Neural progenitor cell (in vitro differentiated cells): Measurements from ENCODE around the gene HHATL. TPM values are rescaled to one million over a fixed set of nuclear protein-coding genes. Genes with fewer than 3 reads are reported as not detected.

Experiments
- DNase-seq: peaks from one replicate; pipeline ENCODE4 v3.0.0-alpha.2; 2016; ENCODE audit warnings: low spot score
- H2AFZ ChIP-seq: fragments of 200-600 bp; sonication (generic); replicated peaks from 2 replicates; pipeline ENCODE4 v1.6.1; 2016; ENCODE audit warnings: antibody characterized with exemption
- H3F3A ChIP-seq: fragments of 200-600 bp; sonication (generic); 2 replicates; pipeline ENCODE4 v1.6.1; 2016; ENCODE audit warnings: antibody characterized with exemption, low read depth
- H3K27ac ChIP-seq: fragments of 200-600 bp; sonication (generic); 2 replicates; pipeline ENCODE4 v1.5.1; 2016; ENCODE audit warnings: mild to moderate bottlenecking
- H3K27me3 ChIP-seq: fragments of 200-600 bp; sonication (generic); 2 replicates; pipeline ENCODE4 v1.6.1; 2016; ENCODE audit warnings: mild to moderate bottlenecking, moderate library complexity
- H3K36me3 ChIP-seq: fragments of 200-600 bp; sonication (generic); 2 replicates; pipeline ENCODE4 v1.5.1; 2016
- H3K4me1 ChIP-seq: fragments of 200-600 bp; sonication (generic); 2 replicates; pipeline ENCODE4 v1.6.1; 2016; ENCODE audit warnings: mixed run types
- H3K4me2 ChIP-seq: fragments of 200-600 bp; sonication (generic); 2 replicates; pipeline ENCODE4 v1.6.1; 2016
- H3K4me3 ChIP-seq: fragments of 200-600 bp; sonication (generic); 2 replicates; pipeline ENCODE4 v1.5.1; 2016
- H3K79me2 ChIP-seq: fragments of 200-600 bp; sonication (generic); 2 replicates; pipeline ENCODE4 v1.6.1; 2016; ENCODE audit warnings: low read depth
- H3K9ac ChIP-seq: fragments of 200-600 bp; sonication (generic); 2 replicates; pipeline ENCODE4 v1.6.1; 2016
- H3K9me3 ChIP-seq: fragments of 200-600 bp; sonication (generic); 2 replicates; pipeline ENCODE4 v1.5.1; 2016; ENCODE audit warnings: low read depth
- H4K20me1 ChIP-seq: fragments of 200-600 bp; sonication (generic); 2 replicates; pipeline ENCODE4 v1.6.1; 2016; ENCODE audit warnings: low read depth
- H3K27ac Mint-ChIP-seq: 3 replicates; pipeline ENCODE4 v1.8.0; 2021; ENCODE audit warnings: mixed read lengths
- H3K27me3 Mint-ChIP-seq: 2 replicates; pipeline ENCODE4 v1.8.0; 2022; ENCODE audit warnings: low read depth, mild to moderate bottlenecking, inconsistent platforms, moderate library complexity, mixed read lengths; ENCODE audit not compliant: insufficient read depth
- H3K36me3 Mint-ChIP-seq: 3 replicates; pipeline ENCODE4 v1.8.0; 2021; ENCODE audit warnings: mixed read lengths
- H3K4me1 Mint-ChIP-seq: 3 replicates; pipeline ENCODE4 v1.8.0; 2021; ENCODE audit warnings: mixed read lengths
- H3K4me3 Mint-ChIP-seq: 3 replicates; pipeline ENCODE4 v1.8.0; 2021; ENCODE audit warnings: mild to moderate bottlenecking, moderate library complexity, mixed read lengths
- H3K9me3 Mint-ChIP-seq: 3 replicates; pipeline ENCODE4 v1.8.0; 2020; ENCODE audit warnings: mixed read lengths
- EZH2 ChIP-seq: fragments of 200-600 bp; sonication (generic); IDR thresholded peaks from 2 replicates; pipeline ENCODE4 v1.6.1; 2017; ENCODE audit warnings: antibody characterized with exemption, mild to moderate bottlenecking, moderate library complexity
- EZH2phosphoT487 ChIP-seq: fragments of 200-600 bp; sonication (generic); IDR thresholded peaks from 2 replicates; pipeline ENCODE4 v1.6.1; 2017; ENCODE audit warnings: antibody characterized with exemption
- total RNA-seq: library from RNA; depleted of rRNA; stranded (reverse); fragments of >200 nt; gene quantifications from 2 replicates; pipeline ENCODE4 v1.2.3, GENCODE V29; 2015; ENCODE audit warnings: low replicate concordance
- TF ChIP-seq, protein P1 (sequence below): fragments of 200-600 bp; sonication (generic); IDR thresholded peaks from 2 replicates; pipeline ENCODE4 v1.5.1; 2017; ENCODE audit warnings: antibody characterized with exemption, mild to moderate bottlenecking

Gene HHATL
- total RNA-seq, 1 donor from 2014 or later, result not detected

DNA sequence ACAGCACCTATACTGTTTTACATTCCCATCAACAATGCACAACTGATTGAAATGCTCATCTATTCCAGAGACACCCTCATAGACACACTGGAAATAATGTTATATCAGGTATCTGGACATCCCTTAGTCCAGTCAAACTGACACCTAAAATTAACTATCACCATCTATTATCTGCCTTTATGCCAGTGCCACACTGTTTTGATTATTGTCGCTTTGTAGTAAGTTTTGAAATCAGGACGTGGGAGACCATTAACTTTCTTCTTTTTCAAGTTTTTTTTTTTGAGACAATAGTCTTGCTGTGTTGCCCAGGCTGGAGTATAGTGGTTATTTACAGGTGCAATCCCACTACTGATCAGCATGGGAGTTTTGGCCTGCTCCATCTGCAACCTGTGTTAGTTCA is 26.7 kb downstream of the HHATL start:
- Mint-ChIP-seq H3K27ac (no peak overlapping the region), H3K36me3 (no peaks in the 10 kb centered on the region), H3K9me3 (peaks cover 23% of the 10 kb centered on the region), H3K4me1 (no peaks in the 10 kb centered on the region), H3K27me3 (peaks cover 7% of the 10 kb centered on the region), H3K4me3 (no peak overlapping the region)
- H3K4me2 ChIP-seq, result no peak overlapping the region
- H3K27ac ChIP-seq, result no peak overlapping the region
- no peak overlapping the region for H2AFZ ChIP-seq
- H3K4me3 ChIP-seq, result no peak overlapping the region
- H3F3A ChIP-seq, result no peaks in the 10 kb centered on the region
- no peak overlapping the region for H3K9ac ChIP-seq
- no peaks in the 10 kb centered on the region for H3K4me1 ChIP-seq
- H3K36me3 ChIP-seq, result no peaks in the 10 kb centered on the region
- no peak for DNase-seq
- no peaks in the 10 kb centered on the region for H3K27me3 ChIP-seq
- no peaks in the 10 kb centered on the region for H3K79me2 ChIP-seq
- TF ChIP-seq, protein P1, sequence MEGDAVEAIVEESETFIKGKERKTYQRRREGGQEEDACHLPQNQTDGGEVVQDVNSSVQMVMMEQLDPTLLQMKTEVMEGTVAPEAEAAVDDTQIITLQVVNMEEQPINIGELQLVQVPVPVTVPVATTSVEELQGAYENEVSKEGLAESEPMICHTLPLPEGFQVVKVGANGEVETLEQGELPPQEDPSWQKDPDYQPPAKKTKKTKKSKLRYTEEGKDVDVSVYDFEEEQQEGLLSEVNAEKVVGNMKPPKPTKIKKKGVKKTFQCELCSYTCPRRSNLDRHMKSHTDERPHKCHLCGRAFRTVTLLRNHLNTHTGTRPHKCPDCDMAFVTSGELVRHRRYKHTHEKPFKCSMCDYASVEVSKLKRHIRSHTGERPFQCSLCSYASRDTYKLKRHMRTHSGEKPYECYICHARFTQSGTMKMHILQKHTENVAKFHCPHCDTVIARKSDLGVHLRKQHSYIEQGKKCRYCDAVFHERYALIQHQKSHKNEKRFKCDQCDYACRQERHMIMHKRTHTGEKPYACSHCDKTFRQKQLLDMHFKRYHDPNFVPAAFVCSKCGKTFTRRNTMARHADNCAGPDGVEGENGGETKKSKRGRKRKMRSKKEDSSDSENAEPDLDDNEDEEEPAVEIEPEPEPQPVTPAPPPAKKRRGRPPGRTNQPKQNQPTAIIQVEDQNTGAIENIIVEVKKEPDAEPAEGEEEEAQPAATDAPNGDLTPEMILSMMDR, result no peak
- TF ChIP-seq EZH2 (no peak), EZH2phosphoT487 (no peak)
- no peaks in the 10 kb centered on the region for H4K20me1 ChIP-seq
- H3K9me3 ChIP-seq, result no peaks in the 10 kb centered on the region

DNA sequence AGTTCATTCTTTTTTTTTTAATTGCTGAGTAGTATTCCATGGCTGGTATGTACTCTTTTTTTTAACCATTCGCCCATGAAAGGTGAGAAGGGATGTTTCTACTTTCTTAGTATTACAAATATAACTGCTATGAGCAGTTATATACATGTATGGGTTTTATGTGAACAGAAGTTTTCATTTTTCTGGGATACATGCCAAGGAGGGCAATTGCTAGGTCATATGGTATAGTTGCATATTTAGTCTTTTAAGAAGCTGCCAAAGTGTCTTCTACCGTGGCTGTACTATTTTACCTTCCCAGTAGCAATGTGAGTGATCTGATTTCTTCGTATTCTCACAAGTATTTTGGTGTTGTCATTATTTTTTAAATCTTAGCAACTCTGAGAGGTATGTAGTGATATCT is 28.5 kb downstream of the HHATL start:
- H3K4me2 ChIP-seq, result no peak overlapping the region
- H3K9me3 Mint-ChIP-seq, result peaks cover 27% of the 10 kb centered on the region
- H3K27me3 Mint-ChIP-seq, result peaks cover 7% of the 10 kb centered on the region
- no peak overlapping the region for H3K27ac ChIP-seq
- no peak overlapping the region for H2AFZ ChIP-seq
- H3F3A ChIP-seq, result no peaks in the 10 kb centered on the region
- H3K27me3 ChIP-seq, result no peaks in the 10 kb centered on the region
- TF ChIP-seq EZH2phosphoT487 (no peak), EZH2 (no peak)
- TF ChIP-seq, protein P1, result no peak
- H3K9ac ChIP-seq, result no peak overlapping the region
- H3K36me3 Mint-ChIP-seq, result no peaks in the 10 kb centered on the region
- H3K4me1 ChIP-seq, result no peaks in the 10 kb centered on the region
- H3K9me3 ChIP-seq, result no peaks in the 10 kb centered on the region
- no peaks in the 10 kb centered on the region for H3K79me2 ChIP-seq
- no peak overlapping the region for H3K4me3 Mint-ChIP-seq
- no peak overlapping the region for H3K27ac Mint-ChIP-seq
- H3K4me1 Mint-ChIP-seq, result no peaks in the 10 kb centered on the region
- H4K20me1 ChIP-seq, result no peaks in the 10 kb centered on the region
- H3K4me3 ChIP-seq, result no peak overlapping the region
- H3K36me3 ChIP-seq, result no peaks in the 10 kb centered on the region
- DNase-seq, result no peak

DNA sequence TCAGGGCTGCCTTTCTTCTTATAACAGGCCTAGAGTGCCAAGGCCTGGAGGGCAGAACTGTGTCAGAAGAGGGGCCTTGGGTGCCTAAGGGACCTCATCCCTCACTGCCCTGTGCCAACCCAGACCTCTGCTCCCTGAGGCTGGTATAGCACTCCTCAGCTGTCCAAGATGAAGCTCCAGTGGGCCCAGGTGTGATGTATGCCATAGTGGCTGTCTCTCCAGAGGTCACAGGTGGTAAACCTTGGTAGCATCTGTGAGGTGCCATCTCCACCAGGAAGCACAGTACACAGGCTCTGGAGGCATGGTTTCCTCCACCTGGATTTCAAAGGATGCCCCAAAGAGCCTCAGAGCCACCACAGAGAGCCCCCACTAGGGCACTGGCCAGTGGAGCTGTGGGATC is 29.5 kb downstream of the HHATL start:
- TF ChIP-seq EZH2phosphoT487 (no peak), EZH2 (no peak)
- TF ChIP-seq, protein P1, result no peak
- Mint-ChIP-seq H3K9me3 (peaks cover 31% of the 10 kb centered on the region), H3K27ac (no peak overlapping the region), H3K4me3 (no peak overlapping the region), H3K27me3 (peaks cover 7% of the 10 kb centered on the region), H3K4me1 (no peaks in the 10 kb centered on the region), H3K36me3 (no peaks in the 10 kb centered on the region)
- Histone ChIP-seq H3K27me3 (no peaks in the 10 kb centered on the region), H3F3A (no peaks in the 10 kb centered on the region), H2AFZ (no peak overlapping the region), H3K9me3 (no peaks in the 10 kb centered on the region), H3K9ac (no peak overlapping the region), H3K27ac (no peak overlapping the region), H4K20me1 (no peaks in the 10 kb centered on the region), H3K79me2 (no peaks in the 10 kb centered on the region), H3K4me1 (no peaks in the 10 kb centered on the region), H3K36me3 (no peaks in the 10 kb centered on the region), H3K4me3 (no peak overlapping the region), H3K4me2 (no peak overlapping the region)
- no peak for DNase-seq
